Measurements from ENCODE around the gene CATSPERD.

Gene CATSPERD

DNA sequence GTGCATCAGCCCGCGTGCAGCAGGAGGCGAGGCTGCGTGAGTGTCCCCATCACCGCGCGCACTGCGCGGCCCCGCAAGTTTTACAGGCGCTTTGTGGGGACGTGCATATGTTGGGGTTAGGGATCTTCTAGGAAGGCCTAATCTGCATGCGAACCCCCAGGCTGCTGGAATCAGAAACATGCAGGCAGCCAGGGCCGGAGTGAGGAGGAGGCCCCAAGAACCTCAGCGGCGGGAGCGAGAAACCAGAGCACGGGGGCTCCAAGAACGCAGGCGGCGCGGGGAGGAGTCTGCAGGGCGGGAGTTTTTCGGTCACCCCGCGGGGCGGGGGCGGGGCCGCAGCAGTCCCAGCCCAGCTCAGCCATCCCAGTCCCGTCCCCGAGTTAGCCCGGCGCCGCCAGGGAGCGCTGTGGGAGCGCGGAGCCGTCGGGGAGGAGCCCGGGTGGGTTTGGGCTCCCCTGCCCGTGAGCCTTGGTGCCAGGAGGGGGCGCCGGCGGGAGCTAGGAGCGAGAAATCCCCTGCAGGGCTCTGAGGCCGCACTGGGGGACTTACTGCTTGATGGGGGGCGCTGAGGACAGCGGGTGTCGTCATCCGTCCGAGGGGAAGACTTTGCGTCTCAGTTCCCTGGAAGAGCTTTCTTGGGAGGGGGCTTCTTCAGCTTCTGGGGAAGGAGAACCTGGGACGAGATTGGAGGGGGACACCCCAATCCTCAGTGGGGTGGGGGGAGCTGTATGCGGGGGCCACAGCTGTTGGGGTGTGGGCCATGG, 83.5 kb downstream of the CATSPERD start:
- TF ChIP-seq POLR2AphosphoS5 (IDR thresholded peaks at IDR 0.05; ENCODE audit: low read depth, low read length) (no peak), SIN3A (IDR thresholded peaks at IDR 0.05; ENCODE audit: borderline replicate concordance, insufficient read depth, low read length) (no peak), FOXP2 (optimal IDR thresholded peaks at IDR 0.05; ENCODE audit: borderline replicate concordance, extremely low read depth, extremely low read length, insufficient read depth) (peak; percentile 89)

GRCh38 chr19:5804516-5805461, 84.4 kb downstream of the CATSPERD start, which contains the start of gene NRTN:
Gene NRTN, plus strand, starts transcription at chr19:5805067. Its CDS starts 19,099 bp downstream, at chr19:5824166.
- no peak for TF ChIP-seq REST (IDR thresholded peaks at IDR 0.05; ENCODE audit: insufficient read depth in 1 of 2, low read depth in 2 of 2, low read length in 2 of 2)
- no peak for TF ChIP-seq FOXP2 (optimal IDR thresholded peaks at IDR 0.05; ENCODE audit: borderline replicate concordance, extremely low read depth, extremely low read length, insufficient read depth)
- TF ChIP-seq POLR2AphosphoS5 (IDR thresholded peaks at IDR 0.05; ENCODE audit: low read depth, low read length), result no peak
- no peak for TF ChIP-seq SIN3A (IDR thresholded peaks at IDR 0.05; ENCODE audit: borderline replicate concordance, insufficient read depth, low read length)
- no peak for TF ChIP-seq TAF1 (IDR thresholded peaks at IDR 0.05; ENCODE audit: borderline replicate concordance, insufficient read depth, low read length)

- no peak for TF ChIP-seq TAF1 (IDR thresholded peaks at IDR 0.05; ENCODE audit: borderline replicate concordance, insufficient read depth, low read length)
- no peak for TF ChIP-seq FOXP2 (optimal IDR thresholded peaks at IDR 0.05; ENCODE audit: borderline replicate concordance, extremely low read depth, extremely low read length, insufficient read depth)
- TF ChIP-seq REST (IDR thresholded peaks at IDR 0.05; ENCODE audit: insufficient read depth in 1 of 2, low read depth in 2 of 2, low read length in 2 of 2), result no peak
- no peak for TF ChIP-seq POLR2AphosphoS5 (IDR thresholded peaks at IDR 0.05; ENCODE audit: low read depth, low read length)
- TF ChIP-seq SIN3A (IDR thresholded peaks at IDR 0.05; ENCODE audit: borderline replicate concordance, insufficient read depth, low read length), result no peak
These were observed 85.2 kb downstream of the CATSPERD start for GRCh38 chr19:5805462-5806132.

- TF ChIP-seq REST (IDR thresholded peaks at IDR 0.05; ENCODE audit: insufficient read depth in 1 of 2, low read depth in 2 of 2, low read length in 2 of 2) (no peak), SIN3A (IDR thresholded peaks at IDR 0.05; ENCODE audit: borderline replicate concordance, insufficient read depth, low read length) (no peak), POLR2AphosphoS5 (IDR thresholded peaks at IDR 0.05; ENCODE audit: low read depth, low read length) (no peak), FOXP2 (optimal IDR thresholded peaks at IDR 0.05; ENCODE audit: borderline replicate concordance, extremely low read depth, extremely low read length, insufficient read depth) (no peak), TAF1 (IDR thresholded peaks at IDR 0.05; ENCODE audit: borderline replicate concordance, insufficient read depth, low read length) (no peak)
These were observed 85.7 kb downstream of the CATSPERD start for GRCh38 chr19:5806133-5806489.

DNA sequence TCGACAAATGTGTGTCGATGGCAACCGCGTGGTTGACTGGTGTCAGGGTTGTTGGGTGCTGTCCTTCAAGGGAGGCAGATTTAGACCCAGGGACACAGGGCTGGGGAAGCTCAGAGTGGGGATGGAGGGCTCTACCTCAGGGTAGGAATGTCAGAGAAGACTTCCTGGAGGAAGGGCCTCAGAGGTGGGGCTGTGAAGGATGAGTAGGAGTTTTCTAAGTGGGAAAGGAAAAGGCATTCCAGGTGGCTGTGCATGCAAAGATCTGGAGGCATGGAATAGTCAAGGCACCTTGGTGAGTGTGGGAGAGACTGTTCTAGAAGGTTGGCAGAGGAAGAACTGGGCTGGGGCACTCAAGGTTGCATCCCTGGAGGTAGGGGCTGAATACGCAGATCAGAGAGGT, 86.5 kb downstream of the CATSPERD start:
- TF ChIP-seq SIN3A (IDR thresholded peaks at IDR 0.05; ENCODE audit: borderline replicate concordance, insufficient read depth, low read length) (no peak), FOXP2 (optimal IDR thresholded peaks at IDR 0.05; ENCODE audit: borderline replicate concordance, extremely low read depth, extremely low read length, insufficient read depth) (no peak), POLR2AphosphoS5 (IDR thresholded peaks at IDR 0.05; ENCODE audit: low read depth, low read length) (no peak), TAF1 (IDR thresholded peaks at IDR 0.05; ENCODE audit: borderline replicate concordance, insufficient read depth, low read length) (no peak), REST (IDR thresholded peaks at IDR 0.05; ENCODE audit: insufficient read depth in 1 of 2, low read depth in 2 of 2, low read length in 2 of 2) (no peak)
